Measurements from ENCODE around the gene TRAF1. TPM values are rescaled to one million over a fixed set of nuclear protein-coding genes. Genes with fewer than 3 reads are reported as not detected.
A peak's percentile ranks its signal among the peaks of the same experiment; 100 is the strongest.

Gene TRAF1
- total RNA-seq, 1 experiment from 2014 or later = 1.8 TPM

GRCh38 chr9:120895951-120896350 is 30.6 kb downstream of the TRAF1 start (continued):
- no peak for TF ChIP-seq ZNF425 (CRISPR knock-in tag; conservative IDR thresholded peaks at IDR 0.05)
- TF ChIP-seq MAX (CRISPR knock-in tag; IDR thresholded peaks at IDR 0.05) = no peak
- no peak for TF ChIP-seq ZMAT4 (CRISPR knock-in tag; IDR thresholded peaks at IDR 0.05)
- TF ChIP-seq EMX1 (CRISPR knock-in tag; IDR thresholded peaks at IDR 0.05) = no peak
- no peak for TF ChIP-seq GRHL2 (CRISPR knock-in tag; IDR thresholded peaks at IDR 0.05; ENCODE audit: insufficient replicate concordance, severe bottlenecking)
- TF ChIP-seq TCF7 (CRISPR knock-in tag; IDR thresholded peaks at IDR 0.05; ENCODE audit: low read depth) = no peak
- no peak for TF ChIP-seq SP1 (CRISPR knock-in tag; conservative IDR thresholded peaks at IDR 0.05)
- TF ChIP-seq GTF2I (CRISPR knock-in tag; conservative IDR thresholded peaks at IDR 0.05) = no peak
- TF ChIP-seq MXD4 (CRISPR knock-in tag; IDR thresholded peaks at IDR 0.05; ENCODE audit: borderline replicate concordance) = no peak
- no peak for TF ChIP-seq ZNF532 (CRISPR knock-in tag; IDR thresholded peaks at IDR 0.05; ENCODE audit: borderline replicate concordance)
- no peak for TF ChIP-seq ZNF121 (CRISPR knock-in tag; IDR thresholded peaks at IDR 0.05)

GRCh38 chr9:120894321-120895148 is 32.1 kb downstream of the TRAF1 start:
- peak; percentile 85; the same call in 1 of the 2 replicates for TF ChIP-seq GTF2I (CRISPR knock-in tag; conservative IDR thresholded peaks at IDR 0.05)
- TF ChIP-seq SOX15 (CRISPR knock-in tag; IDR thresholded peaks at IDR 0.05) = no peak
- Mint-ChIP-seq H3K27ac (no peak overlapping the region), H3K27me3 (ENCODE audit: low read depth) (peaks cover 38% of the 10 kb centered on the region), H3K9me3 (no peaks in the 10 kb centered on the region), H3K4me3 (peak overlapping the region; percentile 50), H3K36me3 (no peaks in the 10 kb centered on the region), H3K4me1 (peaks cover 21% of the 10 kb centered on the region)
- ATAC-seq (peak; percentile 90), DNase-seq (ENCODE audit: low spot score) (peak; percentile 56)
- CTCF ChIA-PET = interaction anchor here (0.7 to 1.0 kb wide), 2 partner anchors 27 to 42 kb away, joined by 3 read pairs; no protein-coding TSS in a partner anchor
- POLR2A ChIA-PET = no interaction called here

- no peak overlapping the region for H3K27ac Mint-ChIP-seq
- no peaks in the 10 kb centered on the region for H3K36me3 Mint-ChIP-seq
- H3K27me3 Mint-ChIP-seq (ENCODE audit: low read depth) = peaks cover 38% of the 10 kb centered on the region
- peaks cover 21% of the 10 kb centered on the region for H3K4me1 Mint-ChIP-seq
- no peaks in the 10 kb centered on the region for H3K9me3 Mint-ChIP-seq
- DNase-seq (ENCODE audit: low spot score) (no peak), ATAC-seq (no peak)
- ChIA-PET POLR2A (no interaction called here), CTCF (interaction anchor here (0.6 to 1.0 kb wide), 2 partner anchors 43 to 60 kb away, joined by 3 to 4 read pairs; no protein-coding TSS in a partner anchor)
- H3K4me3 Mint-ChIP-seq = no peak overlapping the region
- TF ChIP-seq MAX (CRISPR knock-in tag; IDR thresholded peaks at IDR 0.05) (no peak), ZNF281 (CRISPR knock-in tag; IDR thresholded peaks at IDR 0.05) (no peak), GABPB1 (CRISPR knock-in tag; IDR thresholded peaks at IDR 0.05) (no peak), ZBTB21 (CRISPR knock-in tag; IDR thresholded peaks at IDR 0.05; ENCODE audit: borderline replicate concordance) (no peak), MYBL2 (CRISPR knock-in tag; IDR thresholded peaks at IDR 0.05) (no peak), PRRX2 (CRISPR knock-in tag; IDR thresholded peaks at IDR 0.05) (no peak), ZNF219 (CRISPR knock-in tag; IDR thresholded peaks at IDR 0.05; ENCODE audit: borderline replicate concordance) (no peak), CDX4 (CRISPR knock-in tag; IDR thresholded peaks at IDR 0.05; ENCODE audit: borderline replicate concordance) (no peak)
Measured at GRCh38 chr9:120893611-120894307, 32.8 kb downstream of the TRAF1 start.

Data from WTC11 (cell line).